Fibroblast of lung (primary cell): Measurements from ENCODE around the gene ELMO1. TPM values are rescaled to one million over a fixed set of nuclear protein-coding genes. Genes with fewer than 3 reads are reported as not detected.
A peak's percentile ranks its signal among the peaks of the same experiment; 100 is the strongest.

ENCODE experiments used
- DNase-seq, 2 donors: peaks; one replicate each; pipeline versions ENCODE4 v3.0.0 to v3.0.0-alpha.2; 2010; ENCODE audit warnings: low read depth in 2 of 2
- H2AFZ ChIP-seq: 2 replicates; pipeline ENCODE4 v1.5.1; 2012; ENCODE audit warnings: low read length, control low read depth, inconsistent platforms
- H3K27ac ChIP-seq: 2 replicates; pipeline ENCODE4 v1.5.1; 2011; ENCODE audit warnings: low read length, control low read depth; ENCODE audit not compliant: insufficient read depth
- H3K27me3 ChIP-seq: 2 replicates; pipeline ENCODE4 v1.5.1; 2011; ENCODE audit warnings: mild to moderate bottlenecking, low read length; ENCODE audit not compliant: control insufficient read depth, insufficient read depth
- H3K36me3 ChIP-seq: 2 replicates; pipeline ENCODE4 v1.5.1; 2011; ENCODE audit warnings: low read length; ENCODE audit not compliant: control insufficient read depth, insufficient read depth
- H3K4me1 ChIP-seq: 2 replicates; pipeline ENCODE4 v1.5.1; 2011; ENCODE audit warnings: low read length; ENCODE audit not compliant: control insufficient read depth, insufficient read depth; ENCODE audit errors: extremely low read depth
- H3K4me2 ChIP-seq: 2 replicates; pipeline ENCODE4 v1.5.1; 2011; ENCODE audit warnings: low read length, control low read depth; ENCODE audit not compliant: insufficient read depth; ENCODE audit errors: extremely low read depth
- H3K4me3 ChIP-seq, 4 experiments: fragments of 200-600 bp in 1 of 4; sonication (generic) in 1 of 4; replicated peaks in 1 of 4; 2 replicates each; pipeline ENCODE4 v1.5.1; 2011 to 2016; ENCODE audit warnings: low read length in 4 of 4, low read depth in 3 of 4, mild to moderate bottlenecking in 3 of 4, control low read depth in 2 of 4, inconsistent platforms in 1 of 4, mixed read lengths in 1 of 4; ENCODE audit not compliant: insufficient read depth in 1 of 4; ENCODE audit errors: control extremely low read depth in 1 of 4
- H3K79me2 ChIP-seq: 2 replicates; pipeline ENCODE4 v1.5.1; 2012; ENCODE audit warnings: mild to moderate bottlenecking, low read length, inconsistent platforms; ENCODE audit not compliant: control insufficient read depth, insufficient read depth
- H3K9ac ChIP-seq: 2 replicates; pipeline ENCODE4 v1.5.1; 2011; ENCODE audit warnings: mild to moderate bottlenecking, low read length, control low read depth; ENCODE audit not compliant: insufficient read depth
- H3K9me3 ChIP-seq: 2 replicates; pipeline ENCODE4 v1.5.1; 2012; ENCODE audit warnings: low read depth, low read length; ENCODE audit not compliant: control insufficient read depth, insufficient read depth
- H4K20me1 ChIP-seq: 2 replicates; pipeline ENCODE4 v1.5.1; 2011; ENCODE audit warnings: low read length; ENCODE audit not compliant: control insufficient read depth, insufficient read depth; ENCODE audit errors: extremely low read depth
- CTCF ChIP-seq, 2 donors: IDR thresholded peaks in 1 of 2; conservative IDR thresholded peaks in 1 of 2; 1 replicate in 1 of 2; 2 replicates in 1 of 2; pipeline ENCODE4 v1.5.1; 2011 to 2012; ENCODE audit warnings: low read length in 2 of 2, control low read depth in 1 of 2, inconsistent platforms in 1 of 2, low read depth in 1 of 2, mild to moderate bottlenecking in 1 of 2
- EZH2 ChIP-seq: IDR thresholded peaks from 2 replicates; pipeline ENCODE4 v1.5.1; 2012; ENCODE audit warnings: low read length, control low read depth, mild to moderate bottlenecking; ENCODE audit errors: missing control alignments
- polyA plus RNA-seq, 2 donors: library from polyadenylated mRNA; depleted of rRNA in 1 of 2; stranded (reverse) in 1 of 2; unstranded in 1 of 2; fragments of >200 nt; gene quantifications; 2 replicates each; pipeline ENCODE4 v1.2.1, GENCODE V29; 2011 to 2012; ENCODE audit warnings: missing spikeins in 1 of 2
- total RNA-seq: library from RNA; depleted of rRNA; stranded (reverse); fragments of >200 nt; gene quantifications from 2 replicates; pipeline ENCODE4 v1.2.1, GENCODE V29; 2014

The ELMO1 gene
- total and polyA plus RNA-seq, 2 donors (not counting 1 experiment from before 2014, with no cell fraction given), result 0.50 TPM; not detected in 1

DNA sequence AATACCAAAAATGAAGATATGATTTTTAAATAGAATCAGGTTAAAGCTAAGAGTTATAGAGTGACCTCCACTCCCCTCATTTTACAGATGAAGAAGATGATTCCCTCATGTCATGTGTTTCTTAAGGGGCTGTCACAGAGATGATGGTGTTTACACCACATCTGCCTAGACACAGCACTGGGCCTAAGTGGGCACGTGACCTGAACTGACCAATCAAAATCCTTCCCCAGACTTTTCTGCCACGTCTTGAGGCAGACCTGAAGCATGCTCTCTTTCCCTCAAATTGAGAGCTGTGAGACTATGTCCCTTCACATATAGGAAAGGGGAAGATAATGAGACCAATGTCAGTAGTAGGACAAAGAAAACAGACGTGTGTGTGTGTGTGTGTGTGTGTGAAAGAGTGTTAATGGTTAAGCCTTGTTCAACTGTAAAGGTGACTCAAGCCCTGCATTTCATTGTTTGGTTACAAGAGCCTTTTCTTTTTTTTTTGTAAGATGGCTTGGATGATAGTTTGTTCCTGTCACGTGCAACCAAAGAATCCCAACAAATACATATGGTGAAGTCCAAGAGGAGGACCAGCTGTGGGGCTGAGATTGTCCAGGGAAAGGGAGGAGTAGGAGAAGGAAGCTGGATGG lies 551.6 kb downstream of the ELMO1 start:
- no peak for TF ChIP-seq EZH2
- TF ChIP-seq CTCF (conservative IDR thresholded peaks at IDR 0.05 in 1 of 2, IDR thresholded peaks at IDR 0.05 in 1 of 2; ENCODE audit: low read depth in 1 of 2, low read length in 2 of 2), result no peak
- H4K20me1 ChIP-seq, result no peaks in the 10 kb centered on the region

DNA sequence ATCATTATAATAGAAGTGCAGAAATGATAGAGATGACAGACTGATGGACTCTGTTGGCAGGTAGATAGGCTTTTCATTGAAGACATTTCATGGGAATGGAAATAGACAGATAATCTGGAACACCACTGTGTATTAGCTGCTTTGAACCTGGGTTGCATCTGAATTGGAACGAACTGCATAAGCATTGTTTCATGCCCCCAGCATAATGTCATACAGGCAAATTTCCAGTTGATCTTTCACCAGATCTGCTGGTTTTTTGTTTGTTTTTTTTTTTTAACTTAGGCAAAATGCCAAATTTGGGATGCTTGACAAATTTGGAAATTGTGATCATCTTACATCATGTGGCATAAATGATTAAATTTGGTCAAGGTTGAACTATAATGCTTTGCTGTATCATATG lies 552.2 kb downstream of the ELMO1 start:
- Histone ChIP-seq H3K9me3 (no peaks in the 10 kb centered on the region), H3K9ac (no peak overlapping the region), H4K20me1 (no peaks in the 10 kb centered on the region), H2AFZ (no peak overlapping the region), H3K4me2 (no peak overlapping the region), H3K4me3 (no peak overlapping the region), H3K27me3 (no peaks in the 10 kb centered on the region), H3K79me2 (no peaks in the 10 kb centered on the region), H3K36me3 (no peaks in the 10 kb centered on the region), H3K4me1 (no peaks in the 10 kb centered on the region), H3K27ac (no peak overlapping the region)
- DNase-seq, result no peak
- TF ChIP-seq EZH2 (no peak), CTCF (conservative IDR thresholded peaks at IDR 0.05 in 1 of 2, IDR thresholded peaks at IDR 0.05 in 1 of 2; ENCODE audit: low read depth in 1 of 2, low read length in 2 of 2) (no peak)

More for the DNA sequence above, 551.6 kb downstream of the ELMO1 start:
- no peak overlapping the region for H2AFZ ChIP-seq
- no peak overlapping the region for H3K4me2 ChIP-seq
- no peaks in the 10 kb centered on the region for H3K79me2 ChIP-seq
- no peak overlapping the region for H3K9ac ChIP-seq
- DNase-seq, result no peak
- no peaks in the 10 kb centered on the region for H3K27me3 ChIP-seq
- H3K27ac ChIP-seq, result no peak overlapping the region
- no peak overlapping the region for H3K4me3 ChIP-seq
- H3K4me1 ChIP-seq, result no peaks in the 10 kb centered on the region
- H3K9me3 ChIP-seq, result no peaks in the 10 kb centered on the region
- no peaks in the 10 kb centered on the region for H3K36me3 ChIP-seq

DNA sequence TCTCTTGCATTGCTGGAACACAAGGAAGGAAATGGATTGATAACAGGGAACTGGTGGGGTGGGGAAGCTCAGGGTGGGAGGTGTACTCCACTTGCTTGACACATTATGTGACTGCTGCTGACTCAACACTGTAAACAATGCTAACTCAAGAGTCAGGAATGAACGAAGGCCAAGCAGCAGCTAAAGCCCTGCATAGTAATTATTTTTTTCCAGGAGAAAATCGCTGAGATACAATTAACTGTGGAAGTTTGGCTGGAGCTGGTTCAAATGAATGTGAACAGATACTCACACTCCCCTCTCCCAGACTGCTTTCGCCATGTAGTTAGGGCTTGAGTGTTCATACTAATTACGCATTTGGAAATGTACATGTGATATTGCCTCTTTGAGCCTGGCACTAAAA lies 553.5 kb downstream of the ELMO1 start:
- H2AFZ ChIP-seq, result no peak overlapping the region
- no peak for TF ChIP-seq CTCF (conservative IDR thresholded peaks at IDR 0.05 in 1 of 2, IDR thresholded peaks at IDR 0.05 in 1 of 2; ENCODE audit: low read depth in 1 of 2, low read length in 2 of 2)
- no peak for TF ChIP-seq EZH2

More for the DNA sequence above, 553.5 kb downstream of the ELMO1 start:
- Histone ChIP-seq H3K79me2 (no peaks in the 10 kb centered on the region), H3K4me2 (no peak overlapping the region), H4K20me1 (no peaks in the 10 kb centered on the region), H3K36me3 (no peaks in the 10 kb centered on the region), H3K9me3 (no peaks in the 10 kb centered on the region), H3K9ac (no peak overlapping the region), H3K27ac (no peak overlapping the region), H3K4me1 (no peaks in the 10 kb centered on the region), H3K4me3 (no peak overlapping the region), H3K27me3 (no peaks in the 10 kb centered on the region)
- DNase-seq, result peak in 1 of 2 donors; percentile 61
